NCI-H128 (cell line): ENCODE results near the gene SHH.

ENCODE experiments used
- DNase-seq: peaks from one replicate; lab custom pipeline; 2025; ENCODE audit not compliant: unreplicated experiment; lab: John Stamatoyannopoulos, UW

The SHH gene

GRCh38 chr7:155794196-155794595 lies 18.1 kb downstream of the SHH start:
- DNase-seq: no peak

GRCh38 chr7:155793720-155794119 lies 18.5 kb downstream of the SHH start:
- no peak for DNase-seq

DNA sequence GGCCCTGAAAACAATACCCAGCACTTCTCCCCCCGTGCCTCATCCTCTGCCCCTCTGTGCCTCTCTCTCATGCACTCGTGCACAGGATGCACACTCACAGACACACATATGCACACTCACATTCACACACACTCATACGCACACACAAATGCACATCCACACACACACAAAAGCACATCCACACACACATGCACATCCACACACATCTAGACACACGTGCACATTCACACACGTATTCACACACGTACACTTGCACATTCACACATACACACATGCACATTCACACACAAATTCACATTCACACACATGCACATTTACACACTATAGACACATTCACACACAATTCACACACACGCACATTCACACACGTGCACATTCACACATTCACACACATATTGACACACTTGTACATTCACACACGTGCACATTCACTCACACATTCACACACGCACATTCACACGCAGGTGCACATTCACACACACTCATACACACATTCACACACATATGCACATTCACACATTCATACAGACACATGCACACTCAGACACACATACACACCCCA lies 19.2 kb downstream of the SHH start:
- DNase-seq: no peak

- DNase-seq: no peak
Measured at GRCh38 chr7:155792315-155792960, 19.8 kb downstream of the SHH start.

DNA sequence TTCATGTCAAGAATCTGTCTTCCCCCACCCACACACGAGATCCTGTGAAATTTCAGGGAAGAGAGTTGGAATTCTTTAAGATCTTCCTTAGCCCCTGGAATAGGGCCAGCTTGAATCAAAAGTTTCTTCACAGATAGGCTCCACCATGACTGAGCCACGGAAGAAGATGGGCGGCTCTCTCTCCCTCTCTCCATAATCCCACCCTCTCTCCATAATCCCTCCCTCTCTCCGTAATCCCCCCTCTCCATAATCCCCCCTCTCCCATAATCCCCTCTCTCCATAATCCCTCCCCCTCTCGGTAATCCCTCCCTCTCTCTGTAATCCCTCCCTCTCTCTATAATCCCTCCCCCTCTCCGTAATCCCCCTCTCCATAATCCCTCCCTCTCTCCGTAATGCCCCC lies 20.4 kb downstream of the SHH start:
- DNase-seq: no peak

DNA sequence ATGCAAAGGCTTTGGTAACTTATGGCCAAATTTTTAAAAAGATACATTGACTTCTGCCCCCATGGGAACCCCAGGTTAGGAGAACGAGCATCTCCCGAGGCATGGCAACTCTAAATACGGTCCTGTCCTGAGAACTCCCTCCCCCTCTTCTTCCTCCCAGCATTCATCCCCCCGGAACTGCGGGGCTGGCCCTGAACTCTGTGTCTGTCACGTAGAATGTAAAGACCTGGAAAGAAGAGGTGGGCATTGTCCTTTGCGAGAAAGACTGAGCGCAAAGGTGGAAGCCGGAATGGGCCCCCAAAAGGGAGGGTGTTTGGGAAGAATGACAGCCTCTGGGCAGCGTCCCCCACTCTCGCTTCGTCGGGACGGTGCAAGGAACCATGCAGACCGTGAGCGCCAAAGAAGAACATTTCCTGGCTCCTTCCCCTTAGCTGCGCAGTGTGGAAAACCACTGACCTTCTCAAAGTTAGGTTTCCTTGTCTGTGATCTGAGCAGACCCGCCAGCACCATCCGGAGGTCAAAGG lies 21.0 kb downstream of the SHH start:
- no peak for DNase-seq

GRCh38 chr7:155790666-155791065 lies 21.6 kb downstream of the SHH start:
- no peak for DNase-seq

DNA sequence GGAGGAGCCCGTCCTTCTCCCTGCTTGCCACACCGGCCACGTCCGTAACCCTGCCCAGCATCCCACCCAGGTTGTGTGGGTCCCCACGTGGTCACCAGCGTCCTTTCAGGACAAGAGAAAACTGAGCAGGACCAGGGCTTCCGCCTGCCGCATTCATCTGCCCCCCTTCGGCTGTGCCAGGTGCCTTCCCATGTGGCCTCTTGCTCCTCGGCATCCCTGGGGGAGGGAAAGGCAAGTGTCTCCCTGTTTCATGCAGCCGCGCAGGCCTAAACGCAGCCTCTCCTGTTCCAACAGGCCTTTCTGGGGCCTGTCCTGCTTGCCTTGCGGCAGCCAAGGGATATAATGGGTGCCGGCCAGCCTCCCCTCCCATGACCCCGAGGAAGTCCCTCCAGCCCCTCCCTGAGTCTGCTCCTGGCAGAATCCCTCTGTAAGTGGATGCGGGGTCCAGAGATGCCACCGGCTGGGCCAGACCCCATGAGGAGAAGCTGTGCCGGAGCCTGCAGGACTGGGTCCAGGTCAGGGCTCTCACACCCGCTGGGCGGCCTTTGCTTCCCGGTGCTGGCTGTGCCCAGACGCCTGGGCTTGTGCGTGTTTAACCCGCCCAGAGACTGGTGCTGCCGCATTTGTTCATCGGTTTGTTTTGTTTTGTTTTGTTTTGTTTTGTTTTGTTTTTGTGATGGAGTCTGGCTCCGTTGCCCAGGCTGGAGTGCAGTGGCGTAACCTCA lies 23.1 kb downstream of the SHH start:
- DNase-seq: no peak

DNA sequence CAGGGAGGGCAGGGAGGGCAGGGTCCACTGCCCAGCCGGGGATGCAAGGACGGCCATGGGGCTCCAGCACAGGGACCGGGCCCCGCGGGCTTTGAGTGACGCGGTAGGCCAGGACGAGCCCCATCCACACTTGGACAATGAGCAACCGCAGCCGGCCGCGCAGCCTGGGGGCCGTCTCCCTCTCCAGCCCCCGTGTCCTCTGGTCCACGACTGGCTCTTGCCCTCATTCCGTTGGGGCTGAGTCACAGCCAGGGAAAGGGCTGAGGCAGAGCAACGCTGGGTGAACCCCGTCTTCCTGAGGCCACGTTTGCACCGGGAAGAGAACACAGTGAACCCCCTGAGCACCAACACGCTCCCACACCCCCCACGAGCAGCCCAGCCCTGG lies 23.7 kb downstream of the SHH start:
- no peak for DNase-seq

DNA sequence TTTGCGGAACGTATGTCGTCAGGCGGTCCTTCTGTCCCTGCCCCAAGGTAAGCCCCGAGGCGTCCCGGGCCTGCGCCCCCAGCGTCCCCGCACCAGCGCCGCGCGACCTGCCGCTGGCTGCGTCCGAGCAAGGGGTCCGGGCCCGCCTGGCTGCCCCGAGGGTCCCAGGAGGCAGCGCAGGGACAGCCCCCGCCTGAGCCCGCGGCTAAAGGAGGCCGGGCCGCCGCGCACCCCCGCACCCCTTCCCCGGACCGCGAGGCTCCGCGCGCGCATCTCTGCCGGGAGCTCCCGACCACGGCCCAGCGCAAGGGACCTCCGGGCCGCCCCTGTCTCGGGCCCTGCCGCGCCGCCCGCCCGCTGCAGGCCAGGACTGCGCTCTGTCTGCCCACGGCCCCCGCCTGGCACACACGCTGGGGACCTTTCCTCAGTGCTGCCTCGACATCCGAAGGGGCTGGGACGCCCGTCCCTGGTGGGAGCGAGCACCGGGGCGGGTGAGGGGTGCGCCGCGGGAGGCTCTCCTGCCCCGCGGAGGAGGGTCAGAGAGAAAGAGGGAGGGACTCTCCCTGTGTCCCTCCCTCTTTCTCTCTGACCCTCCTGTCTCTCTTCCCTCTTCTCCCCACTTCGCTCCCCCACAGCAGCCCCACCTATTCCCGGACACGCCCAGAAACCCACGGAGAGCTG lies 25.0 kb downstream of the SHH start:
- no peak for DNase-seq

DNA sequence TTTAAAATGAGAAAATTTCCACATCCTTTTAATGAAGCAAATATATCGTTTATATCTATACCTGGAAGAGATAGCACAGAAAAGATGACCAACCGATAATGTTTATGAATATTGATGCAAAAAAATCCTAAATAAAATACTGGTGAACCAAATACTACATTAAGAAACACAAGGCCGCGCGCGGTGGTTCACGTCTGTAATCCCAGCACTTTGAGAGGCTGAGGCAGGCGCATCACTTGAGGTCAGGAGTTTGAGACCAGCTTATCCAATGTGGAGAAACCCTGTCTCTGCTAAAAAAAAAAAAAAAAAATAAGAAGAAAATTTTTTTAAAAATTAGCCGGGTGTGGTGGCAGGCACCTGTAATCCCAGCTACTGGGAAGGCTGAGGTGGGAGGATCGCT lies 25.8 kb downstream of the SHH start:
- DNase-seq: no peak

GRCh38 chr7:155785536-155785935 lies 26.7 kb downstream of the SHH start:
- DNase-seq: no peak

GRCh38 chr7:155782466-155782865 lies 29.8 kb downstream of the SHH start:
- DNase-seq: no peak

- no peak for DNase-seq
Measured at GRCh38 chr7:155781433-155781832, 30.8 kb downstream of the SHH start.

DNA sequence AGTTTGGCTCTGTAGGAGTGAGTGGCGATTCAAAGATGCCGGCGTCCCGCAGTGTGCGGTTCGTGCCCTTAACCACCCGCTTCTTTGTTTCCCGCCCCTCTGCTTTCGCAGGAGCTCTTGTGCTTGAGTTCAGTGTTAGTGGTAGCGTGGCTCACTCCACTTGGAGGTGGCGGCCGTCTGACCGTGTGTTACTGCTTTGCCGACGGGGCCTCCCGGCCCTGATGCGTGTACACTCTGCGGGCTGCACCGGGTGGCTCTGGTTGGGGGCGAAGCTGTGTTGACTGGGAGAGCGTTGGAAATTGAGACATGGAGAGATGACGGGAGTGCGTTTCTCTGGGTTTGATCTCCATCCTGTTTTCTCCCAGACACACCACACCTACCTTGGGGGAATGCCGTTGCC lies 31.4 kb downstream of the SHH start:
- no peak for DNase-seq

GRCh38 chr7:155778349-155778748 lies 33.9 kb downstream of the SHH start:
- DNase-seq: no peak

DNA sequence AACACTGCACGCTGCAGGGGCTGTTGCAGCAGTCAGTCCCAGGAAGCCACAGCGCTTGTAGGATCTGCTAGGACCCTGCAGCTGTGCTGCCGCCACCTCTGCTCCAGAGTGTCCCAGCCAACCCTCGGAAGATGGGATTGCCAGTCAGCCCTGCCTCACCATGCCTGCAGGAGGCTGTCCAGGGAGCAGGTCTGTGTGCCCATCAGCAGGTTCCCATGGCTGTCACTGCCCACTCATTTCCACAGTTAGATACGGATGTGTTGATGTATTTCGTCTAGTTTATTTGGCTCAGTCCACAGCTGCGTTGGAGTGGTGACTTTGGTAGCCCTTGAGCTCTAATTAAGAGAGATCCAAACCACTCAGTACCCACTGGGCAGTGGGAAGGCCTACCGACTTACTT lies 35.7 kb downstream of the SHH start:
- DNase-seq: no peak

DNA sequence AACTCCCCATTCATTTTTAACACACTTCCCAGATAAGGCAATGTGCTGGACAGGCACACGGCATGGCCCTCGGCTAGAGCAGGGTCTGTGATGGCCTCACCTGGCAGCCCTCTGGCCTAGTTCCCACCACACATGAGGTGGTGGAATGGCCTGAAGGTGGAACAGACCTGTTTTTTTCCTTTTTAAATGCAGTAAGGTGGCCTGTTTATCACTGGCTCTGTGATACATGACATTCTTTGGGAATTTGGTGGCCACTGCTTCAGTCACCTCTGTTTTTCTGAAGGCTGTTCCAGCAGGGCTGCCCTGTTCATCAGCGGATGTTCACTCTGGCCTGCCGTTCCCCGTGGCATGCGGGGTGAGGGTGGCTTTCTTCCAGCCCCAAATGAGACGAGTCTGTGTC lies 36.6 kb downstream of the SHH start:
- DNase-seq: no peak

- DNase-seq: no peak
Measured at GRCh38 chr7:155774947-155775346, 37.3 kb downstream of the SHH start.

DNA sequence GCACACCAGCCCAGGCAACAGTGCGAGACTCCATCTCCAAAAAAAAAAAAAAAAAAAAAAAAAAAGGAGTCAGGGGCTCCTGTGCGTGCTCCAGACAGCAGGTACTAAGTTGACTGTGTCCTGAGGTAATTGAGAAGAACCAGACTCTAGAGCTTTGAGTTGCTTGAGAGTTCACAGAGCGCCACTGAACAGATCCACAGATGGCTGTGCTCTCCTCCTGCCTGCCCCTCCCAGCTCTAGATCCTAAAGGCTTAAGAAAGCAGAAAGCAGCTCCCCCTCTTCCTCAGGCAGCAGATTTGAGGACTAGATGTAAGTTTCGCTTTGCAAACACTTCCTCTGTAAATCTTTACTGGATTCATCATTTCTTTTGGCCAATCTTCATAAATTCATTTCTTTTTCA lies 38.7 kb downstream of the SHH start:
- no peak for DNase-seq

DNA sequence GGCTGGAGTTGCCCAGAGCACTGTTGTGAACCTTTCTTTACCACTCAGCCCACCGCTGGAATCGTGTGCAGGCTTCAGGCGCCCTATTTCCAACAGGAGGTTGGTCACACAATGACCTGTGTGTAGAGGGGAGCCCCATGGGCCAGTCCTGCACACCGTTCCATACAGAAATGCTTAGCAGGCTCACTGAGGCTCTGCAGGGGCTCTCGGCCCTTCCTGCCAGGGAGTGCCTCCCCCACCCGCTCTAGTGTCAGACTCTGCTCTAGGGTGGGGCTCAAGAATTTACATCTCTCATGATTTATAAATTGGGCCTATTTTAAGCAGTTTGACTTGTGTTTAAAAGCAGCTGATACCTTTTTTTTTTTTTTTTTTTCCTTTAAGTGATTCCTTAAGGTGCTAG lies 42.0 kb downstream of the SHH start:
- DNase-seq: no peak

- no peak for DNase-seq
Measured at GRCh38 chr7:155769701-155770100, 42.6 kb downstream of the SHH start.
